Fibroblast of lung (primary cell): ENCODE measurements around the gene BICRA. TPM values are rescaled to one million over a fixed set of nuclear protein-coding genes. Genes with fewer than 3 reads are reported as not detected.

Experiments
- DNase-seq, 2 donors: peaks; one replicate each; pipeline versions ENCODE4 v3.0.0 to v3.0.0-alpha.2; 2010; ENCODE audit warnings: low read depth in 2 of 2
- H2AFZ ChIP-seq: 2 replicates; pipeline ENCODE4 v1.5.1; 2012; ENCODE audit warnings: low read length, control low read depth, inconsistent platforms
- H3K27ac ChIP-seq: 2 replicates; pipeline ENCODE4 v1.5.1; 2011; ENCODE audit warnings: low read length, control low read depth; ENCODE audit not compliant: insufficient read depth
- H3K27me3 ChIP-seq: 2 replicates; pipeline ENCODE4 v1.5.1; 2011; ENCODE audit warnings: mild to moderate bottlenecking, low read length; ENCODE audit not compliant: control insufficient read depth, insufficient read depth
- H3K36me3 ChIP-seq: 2 replicates; pipeline ENCODE4 v1.5.1; 2011; ENCODE audit warnings: low read length; ENCODE audit not compliant: control insufficient read depth, insufficient read depth
- H3K4me1 ChIP-seq: 2 replicates; pipeline ENCODE4 v1.5.1; 2011; ENCODE audit warnings: low read length; ENCODE audit not compliant: control insufficient read depth, insufficient read depth; ENCODE audit errors: extremely low read depth
- H3K4me2 ChIP-seq: 2 replicates; pipeline ENCODE4 v1.5.1; 2011; ENCODE audit warnings: low read length, control low read depth; ENCODE audit not compliant: insufficient read depth; ENCODE audit errors: extremely low read depth
- H3K4me3 ChIP-seq, 4 experiments: fragments of 200-600 bp in 1 of 4; sonication (generic) in 1 of 4; replicated peaks in 1 of 4; 2 replicates each; pipeline ENCODE4 v1.5.1; 2011 to 2016; ENCODE audit warnings: low read length in 4 of 4, low read depth in 3 of 4, mild to moderate bottlenecking in 3 of 4, control low read depth in 2 of 4, inconsistent platforms in 1 of 4, mixed read lengths in 1 of 4; ENCODE audit not compliant: insufficient read depth in 1 of 4; ENCODE audit errors: control extremely low read depth in 1 of 4
- H3K79me2 ChIP-seq: 2 replicates; pipeline ENCODE4 v1.5.1; 2012; ENCODE audit warnings: mild to moderate bottlenecking, low read length, inconsistent platforms; ENCODE audit not compliant: control insufficient read depth, insufficient read depth
- H3K9ac ChIP-seq: 2 replicates; pipeline ENCODE4 v1.5.1; 2011; ENCODE audit warnings: mild to moderate bottlenecking, low read length, control low read depth; ENCODE audit not compliant: insufficient read depth
- H3K9me3 ChIP-seq: 2 replicates; pipeline ENCODE4 v1.5.1; 2012; ENCODE audit warnings: low read depth, low read length; ENCODE audit not compliant: control insufficient read depth, insufficient read depth
- H4K20me1 ChIP-seq: 2 replicates; pipeline ENCODE4 v1.5.1; 2011; ENCODE audit warnings: low read length; ENCODE audit not compliant: control insufficient read depth, insufficient read depth; ENCODE audit errors: extremely low read depth
- EZH2 ChIP-seq: IDR thresholded peaks from 2 replicates; pipeline ENCODE4 v1.5.1; 2012; ENCODE audit warnings: low read length, control low read depth, mild to moderate bottlenecking; ENCODE audit errors: missing control alignments
- polyA plus RNA-seq, 2 donors: library from polyadenylated mRNA; depleted of rRNA in 1 of 2; stranded (reverse) in 1 of 2; unstranded in 1 of 2; fragments of >200 nt; gene quantifications; 2 replicates each; pipeline ENCODE4 v1.2.1, GENCODE V29; 2011 to 2012; ENCODE audit warnings: missing spikeins in 1 of 2
- total RNA-seq: library from RNA; depleted of rRNA; stranded (reverse); fragments of >200 nt; gene quantifications from 2 replicates; pipeline ENCODE4 v1.2.1, GENCODE V29; 2014
- TF ChIP-seq, protein P1 (sequence below), 2 donors: IDR thresholded peaks in 1 of 2; conservative IDR thresholded peaks in 1 of 2; 1 replicate in 1 of 2; 2 replicates in 1 of 2; pipeline ENCODE4 v1.5.1; 2011 to 2012; ENCODE audit warnings: low read length in 2 of 2, control low read depth in 1 of 2, inconsistent platforms in 1 of 2, low read depth in 1 of 2, mild to moderate bottlenecking in 1 of 2

The BICRA gene
- total and polyA plus RNA-seq, 2 donors (not counting 1 experiment from before 2014, with no cell fraction given), result 0.44 to 3.8 TPM

DNA sequence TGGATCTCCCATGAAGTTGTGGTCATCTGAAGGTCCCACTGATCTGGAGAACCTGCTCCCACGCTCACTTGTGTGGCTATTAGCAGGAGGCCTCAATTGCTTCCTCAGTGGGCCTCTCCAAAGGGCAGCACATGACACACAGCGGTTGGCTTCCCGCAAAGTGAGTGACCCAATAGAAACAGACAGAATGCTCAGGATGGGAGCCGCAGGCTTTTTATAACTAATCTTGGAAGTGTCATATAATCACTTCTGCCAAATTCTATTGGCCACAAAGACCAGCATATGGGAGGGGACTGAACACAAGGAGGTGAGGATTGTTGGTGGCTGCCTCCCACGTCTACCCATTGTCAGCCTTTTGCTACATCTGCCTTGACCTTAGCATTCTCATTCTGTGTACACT lies 82.2 kb downstream of the BICRA start:
- Histone ChIP-seq H3K36me3 (peaks cover 5% of the 10 kb centered on the region), H3K4me3 (no peak overlapping the region), H3K4me1 (no peaks in the 10 kb centered on the region), H3K79me2 (no peaks in the 10 kb centered on the region), H3K27me3 (no peaks in the 10 kb centered on the region), H4K20me1 (no peaks in the 10 kb centered on the region), H3K27ac (no peak overlapping the region), H3K9me3 (no peaks in the 10 kb centered on the region), H2AFZ (no peak overlapping the region), H3K9ac (no peak overlapping the region), H3K4me2 (no peak overlapping the region)
- TF ChIP-seq, protein P1, sequence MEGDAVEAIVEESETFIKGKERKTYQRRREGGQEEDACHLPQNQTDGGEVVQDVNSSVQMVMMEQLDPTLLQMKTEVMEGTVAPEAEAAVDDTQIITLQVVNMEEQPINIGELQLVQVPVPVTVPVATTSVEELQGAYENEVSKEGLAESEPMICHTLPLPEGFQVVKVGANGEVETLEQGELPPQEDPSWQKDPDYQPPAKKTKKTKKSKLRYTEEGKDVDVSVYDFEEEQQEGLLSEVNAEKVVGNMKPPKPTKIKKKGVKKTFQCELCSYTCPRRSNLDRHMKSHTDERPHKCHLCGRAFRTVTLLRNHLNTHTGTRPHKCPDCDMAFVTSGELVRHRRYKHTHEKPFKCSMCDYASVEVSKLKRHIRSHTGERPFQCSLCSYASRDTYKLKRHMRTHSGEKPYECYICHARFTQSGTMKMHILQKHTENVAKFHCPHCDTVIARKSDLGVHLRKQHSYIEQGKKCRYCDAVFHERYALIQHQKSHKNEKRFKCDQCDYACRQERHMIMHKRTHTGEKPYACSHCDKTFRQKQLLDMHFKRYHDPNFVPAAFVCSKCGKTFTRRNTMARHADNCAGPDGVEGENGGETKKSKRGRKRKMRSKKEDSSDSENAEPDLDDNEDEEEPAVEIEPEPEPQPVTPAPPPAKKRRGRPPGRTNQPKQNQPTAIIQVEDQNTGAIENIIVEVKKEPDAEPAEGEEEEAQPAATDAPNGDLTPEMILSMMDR (conservative IDR thresholded peaks at IDR 0.05 in 1 of 2, IDR thresholded peaks at IDR 0.05 in 1 of 2; ENCODE audit: low read depth in 1 of 2, low read length in 2 of 2), result no peak
- no peak for TF ChIP-seq EZH2
- no peak for DNase-seq

DNA sequence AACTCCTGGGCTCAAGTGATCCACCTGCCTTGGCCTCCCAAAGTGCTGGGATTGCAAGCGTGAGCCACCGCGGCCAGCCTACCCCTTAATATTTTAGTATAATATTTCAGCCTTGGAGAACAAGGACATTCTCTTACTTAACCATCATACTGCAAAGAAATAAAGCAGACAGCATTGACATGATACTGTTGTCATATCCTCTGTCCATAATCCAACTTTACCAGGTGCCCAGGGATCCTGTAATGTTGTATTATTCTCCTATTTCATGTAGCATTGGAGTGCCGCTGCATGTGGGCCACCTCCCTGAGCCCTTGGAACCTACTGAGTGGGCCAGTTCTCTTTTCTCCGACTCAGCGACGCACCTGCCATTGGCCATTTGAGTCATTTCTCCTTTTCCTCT lies 82.8 kb downstream of the BICRA start:
- Histone ChIP-seq H3K27me3 (no peaks in the 10 kb centered on the region), H3K27ac (no peak overlapping the region), H3K79me2 (no peaks in the 10 kb centered on the region), H3K4me2 (no peak overlapping the region), H3K9me3 (no peaks in the 10 kb centered on the region), H4K20me1 (no peaks in the 10 kb centered on the region), H3K9ac (no peak overlapping the region), H3K4me1 (no peaks in the 10 kb centered on the region), H3K36me3 (peaks cover 5% of the 10 kb centered on the region), H3K4me3 (no peak overlapping the region), H2AFZ (no peak overlapping the region)
- no peak for DNase-seq
- no peak for TF ChIP-seq EZH2
- TF ChIP-seq, protein P1 (conservative IDR thresholded peaks at IDR 0.05 in 1 of 2, IDR thresholded peaks at IDR 0.05 in 1 of 2; ENCODE audit: low read depth in 1 of 2, low read length in 2 of 2), result no peak

GRCh38 chr19:47693489-47693888 lies 84.6 kb downstream of the BICRA start:
- H3K9ac ChIP-seq, result no peak overlapping the region
- no peak overlapping the region for H3K4me3 ChIP-seq
- peaks cover 6% of the 10 kb centered on the region for H3K36me3 ChIP-seq
- TF ChIP-seq, protein P1 (conservative IDR thresholded peaks at IDR 0.05 in 1 of 2, IDR thresholded peaks at IDR 0.05 in 1 of 2; ENCODE audit: low read depth in 1 of 2, low read length in 2 of 2), result no peak
- TF ChIP-seq EZH2, result no peak
- no peaks in the 10 kb centered on the region for H3K9me3 ChIP-seq
- H3K4me1 ChIP-seq, result no peaks in the 10 kb centered on the region
- no peak overlapping the region for H3K4me2 ChIP-seq
- H3K27me3 ChIP-seq, result no peaks in the 10 kb centered on the region
- no peaks in the 10 kb centered on the region for H4K20me1 ChIP-seq
- H3K27ac ChIP-seq, result no peak overlapping the region
- H3K79me2 ChIP-seq, result no peaks in the 10 kb centered on the region
- no peak for DNase-seq
- no peak overlapping the region for H2AFZ ChIP-seq
